Suprapubic skin (tissue), 3 donors: ENCODE measurements around the gene CCL22.

Experiments used
- POLR2AphosphoS5 ChIP-seq, 3 donors: sonication (generic); formaldehyde crosslinking; IDR thresholded peaks; one replicate each; pipeline ENCODE4 v1.6.1; 2017; ENCODE audit warnings: antibody characterized with exemption in 3 of 3
- TF ChIP-seq, protein P1 (sequence below), 2 donors: fragments of 200-600 bp in 1 of 2; fragments of 450-650 bp in 1 of 2; sonication (generic) in 1 of 2; IDR thresholded peaks; one replicate each; pipeline ENCODE4 v1.5.1; 2016 to 2019; ENCODE audit warnings: antibody characterized with exemption in 2 of 2, mild to moderate bottlenecking in 1 of 2, moderate library complexity in 1 of 2

DNA sequence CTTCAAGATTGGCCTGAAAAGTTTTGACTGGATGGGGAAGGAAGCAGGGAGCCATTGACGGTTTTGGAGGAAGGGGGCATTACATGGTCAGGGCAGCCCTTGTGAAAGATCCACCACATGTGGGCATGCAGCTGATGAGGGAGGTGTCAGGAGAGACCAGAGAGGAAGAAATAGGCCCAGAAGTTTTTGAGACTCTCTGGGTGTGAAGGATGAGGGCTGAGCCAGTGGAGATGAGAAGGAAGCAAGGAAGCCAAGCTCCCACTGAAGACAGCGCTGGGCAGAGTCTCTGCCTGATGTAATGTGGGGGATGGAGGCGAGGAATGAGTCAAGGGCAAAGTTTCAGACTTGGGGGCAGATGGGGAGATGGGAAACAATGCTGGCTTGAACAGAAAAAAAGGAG lies 46.5 kb downstream of the CCL22 start:
- TF ChIP-seq POLR2AphosphoS5 (IDR thresholded peaks at IDR 0.05) = no peak
- TF ChIP-seq, protein P1, sequence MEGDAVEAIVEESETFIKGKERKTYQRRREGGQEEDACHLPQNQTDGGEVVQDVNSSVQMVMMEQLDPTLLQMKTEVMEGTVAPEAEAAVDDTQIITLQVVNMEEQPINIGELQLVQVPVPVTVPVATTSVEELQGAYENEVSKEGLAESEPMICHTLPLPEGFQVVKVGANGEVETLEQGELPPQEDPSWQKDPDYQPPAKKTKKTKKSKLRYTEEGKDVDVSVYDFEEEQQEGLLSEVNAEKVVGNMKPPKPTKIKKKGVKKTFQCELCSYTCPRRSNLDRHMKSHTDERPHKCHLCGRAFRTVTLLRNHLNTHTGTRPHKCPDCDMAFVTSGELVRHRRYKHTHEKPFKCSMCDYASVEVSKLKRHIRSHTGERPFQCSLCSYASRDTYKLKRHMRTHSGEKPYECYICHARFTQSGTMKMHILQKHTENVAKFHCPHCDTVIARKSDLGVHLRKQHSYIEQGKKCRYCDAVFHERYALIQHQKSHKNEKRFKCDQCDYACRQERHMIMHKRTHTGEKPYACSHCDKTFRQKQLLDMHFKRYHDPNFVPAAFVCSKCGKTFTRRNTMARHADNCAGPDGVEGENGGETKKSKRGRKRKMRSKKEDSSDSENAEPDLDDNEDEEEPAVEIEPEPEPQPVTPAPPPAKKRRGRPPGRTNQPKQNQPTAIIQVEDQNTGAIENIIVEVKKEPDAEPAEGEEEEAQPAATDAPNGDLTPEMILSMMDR (IDR thresholded peaks at IDR 0.05) = no peak
